ENCODE measurements around the gene SYT15.

GRCh38 chr10:46554166-46554781 is 24.7 kb upstream of the SYT15 start:
- no peak for TF ChIP-seq CTCF (IDR thresholded peaks at IDR 0.05; ENCODE audit: extremely low read depth in 1 of 2, insufficient read depth in 1 of 2, low read depth in 1 of 2, low read length in 2 of 2)
- TF ChIP-seq POLR2AphosphoS5 (IDR thresholded peaks at IDR 0.05; ENCODE audit: insufficient read depth, low read depth, low read length), result no peak
- no peak for TF ChIP-seq JUN (IDR thresholded peaks at IDR 0.05; ENCODE audit: borderline replicate concordance, insufficient read depth, insufficient read length, low read depth)
- no peak for TF ChIP-seq EZH2 (IDR thresholded peaks at IDR 0.05; ENCODE audit: borderline replicate concordance, low read depth, low read length, severe bottlenecking)
- no peak for TF ChIP-seq POLR2A (IDR thresholded peaks at IDR 0.05; ENCODE audit: low read depth, low read length)
- no peak for TF ChIP-seq MYC (IDR thresholded peaks at IDR 0.05; ENCODE audit: low read depth, low read length)
- no peak for TF ChIP-seq MAX (IDR thresholded peaks at IDR 0.05; ENCODE audit: insufficient read depth, insufficient read length)
- no peak for TF ChIP-seq FOS (IDR thresholded peaks at IDR 0.05; ENCODE audit: borderline replicate concordance, insufficient read depth, low read length)
- no peak for TF ChIP-seq GATA2 (IDR thresholded peaks at IDR 0.05; ENCODE audit: insufficient read depth, insufficient read length, low read depth, low read length)
